GM21786 (cell line): ENCODE data around the gene OSBPL2.

ENCODE experiments used
- ATAC-seq: cut with Tn5 transposase; IDR thresholded peaks from one replicate; pipeline ENCODE4 v1.9.1; 2021; ENCODE audit not compliant: unreplicated experiment

The OSBPL2 gene

GRCh38 chr20:62220666-62221568, 17.4 kb upstream of the OSBPL2 start:
- no peak for ATAC-seq

- ATAC-seq = no peak
Measured at GRCh38 chr20:62222266-62222850, 16.0 kb upstream of the OSBPL2 start.

GRCh38 chr20:62222972-62223371, 15.3 kb upstream of the OSBPL2 start:
- ATAC-seq = no peak

DNA sequence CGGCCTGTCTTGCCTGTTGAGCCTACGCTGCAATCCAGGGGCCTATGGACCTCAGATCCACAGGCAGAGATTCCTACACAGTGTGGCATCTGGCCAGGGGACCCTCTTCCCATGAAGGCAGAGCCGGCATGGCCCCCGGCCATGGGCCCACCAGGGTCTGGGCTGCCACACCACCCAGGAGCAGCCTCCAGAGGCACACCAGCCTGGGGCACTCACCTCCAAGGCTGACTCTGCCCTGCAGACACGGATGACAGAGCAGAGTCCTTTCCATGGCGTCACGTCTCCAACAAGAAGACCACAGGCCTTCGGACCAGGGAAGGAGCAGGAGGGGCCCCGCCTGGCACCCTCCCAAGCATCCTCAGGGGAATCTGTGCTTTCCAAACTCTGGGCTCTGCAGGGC, 14.8 kb upstream of the OSBPL2 start:
- no peak for ATAC-seq

- no peak for ATAC-seq
Measured at GRCh38 chr20:62224113-62224855, 14.0 kb upstream of the OSBPL2 start.

DNA sequence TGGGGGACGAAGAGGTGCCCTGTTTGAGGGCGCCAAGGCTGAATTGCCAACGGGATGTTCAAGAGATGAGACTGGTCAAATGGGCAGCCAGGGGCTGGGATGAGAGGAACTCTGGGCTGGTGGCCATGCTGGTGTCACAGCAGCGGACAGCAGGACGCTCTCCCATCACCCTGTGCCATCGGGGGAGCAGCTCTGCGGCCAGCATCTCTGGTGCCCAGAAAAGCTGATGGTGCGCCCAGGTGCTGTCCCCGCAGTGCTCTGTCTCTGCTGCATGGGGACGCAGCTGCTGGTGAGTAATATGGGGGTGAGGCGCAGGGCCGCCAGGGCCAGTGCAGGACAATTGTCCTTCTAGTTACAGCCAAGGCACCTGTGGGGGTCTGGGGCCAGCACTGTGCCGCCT, 13.3 kb upstream of the OSBPL2 start:
- no peak for ATAC-seq

- ATAC-seq = no peak
Measured at GRCh38 chr20:62225820-62226635, 12.3 kb upstream of the OSBPL2 start.

GRCh38 chr20:62226707-62227590, 11.4 kb upstream of the OSBPL2 start:
- no peak for ATAC-seq

DNA sequence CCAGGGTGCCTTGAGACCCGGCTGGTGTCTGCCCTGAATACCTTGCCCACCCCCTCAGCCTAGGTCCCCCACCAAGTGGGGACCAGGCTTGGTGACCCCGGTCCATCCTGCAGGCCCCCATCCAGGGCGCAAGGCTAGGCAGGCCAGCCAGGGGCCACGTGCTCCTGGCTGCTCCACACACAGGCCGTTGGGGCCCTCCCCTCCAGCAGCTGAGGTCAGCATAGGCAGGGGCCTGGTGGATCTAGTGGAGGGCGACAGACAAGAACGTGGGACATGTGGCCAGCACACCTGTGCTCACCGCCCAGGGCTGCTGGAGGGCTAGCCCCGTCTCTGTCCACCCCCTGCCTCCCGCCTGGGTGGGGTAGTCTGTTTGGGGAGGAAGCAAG, 10.7 kb upstream of the OSBPL2 start:
- ATAC-seq = no peak

- no peak for ATAC-seq
Measured at GRCh38 chr20:62227977-62228958, 10.1 kb upstream of the OSBPL2 start.

- no peak for ATAC-seq
Measured at GRCh38 chr20:62228982-62229545, 9.3 kb upstream of the OSBPL2 start.

- ATAC-seq = no peak
Measured at GRCh38 chr20:62229667-62230066, 8.7 kb upstream of the OSBPL2 start.

DNA sequence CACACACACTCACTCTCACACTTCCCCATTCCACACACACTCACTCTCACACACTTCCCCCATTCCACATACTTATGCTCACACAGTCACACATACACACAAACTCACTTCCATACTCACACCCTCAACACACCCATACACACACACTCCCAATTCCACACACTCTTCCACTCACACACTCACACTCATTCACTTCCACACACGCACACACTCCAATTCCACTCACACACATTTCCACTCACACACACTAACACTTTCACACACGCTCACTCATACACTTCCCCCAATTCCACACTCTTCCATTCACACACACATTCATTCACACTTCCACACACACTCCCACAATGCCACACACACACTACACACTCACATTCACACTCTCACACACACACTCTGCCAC, 8.0 kb upstream of the OSBPL2 start:
- ATAC-seq = no peak

GRCh38 chr20:62230696-62231095, 7.6 kb upstream of the OSBPL2 start:
- no peak for ATAC-seq

- no peak for ATAC-seq
Measured at GRCh38 chr20:62231292-62231691, 7.0 kb upstream of the OSBPL2 start.

GRCh38 chr20:62232194-62232593, 6.1 kb upstream of the OSBPL2 start:
- no peak for ATAC-seq

GRCh38 chr20:62232770-62233645, 5.3 kb upstream of the OSBPL2 start:
- ATAC-seq = no peak

GRCh38 chr20:62233684-62234083, 4.6 kb upstream of the OSBPL2 start:
- no peak for ATAC-seq
